ENCODE measurements around the gene SLC38A1. TPM values are rescaled to one million over a fixed set of nuclear protein-coding genes. Genes with fewer than 3 reads are reported as not detected.

The SLC38A1 gene
- total and polyA plus RNA-seq, 12 donors = 32.0 to 221 (median 140) TPM

GRCh38 chr12:46177025-46177424 is 91.8 kb downstream of the SLC38A1 start:
- no peaks in the 10 kb centered on the region for H3K27me3 ChIP-seq
- no peak for ATAC-seq
- H3K4me3 ChIP-seq = no peak overlapping the region
- peaks cover 0 to 6% (median 0%) of the 10 kb centered on the region in 9 donors for H3K4me1 ChIP-seq
- no peak overlapping the region for H3K27ac ChIP-seq
- no peak for TF ChIP-seq CTCF (IDR thresholded peaks at IDR 0.05)
- WGBS, 2 donors = 89 to 93% methylated on average over 3 of the region's 3 CpGs
- no peaks in the 10 kb centered on the region for H3K9me3 ChIP-seq
- DNase-seq = no peak
- H3K36me3 ChIP-seq = no peaks in the 10 kb centered on the region
- intact Hi-C loops (cut with DNase I) = no loop called here

- DNase-seq (no peak), ATAC-seq (no peak)
- Histone ChIP-seq H3K27me3 (no peaks in the 10 kb centered on the region), H3K36me3 (no peaks in the 10 kb centered on the region), H3K27ac (no peak overlapping the region), H3K9me3 (no peaks in the 10 kb centered on the region), H3K4me3 (no peak overlapping the region), H3K4me1 (peaks cover 0 to 6% (median 0%) of the 10 kb centered on the region in 9 donors)
- WGBS, 2 donors = 85 to 91% methylated on average over 8 of the region's 8 CpGs
- intact Hi-C loops (cut with DNase I) = no loop called here
- TF ChIP-seq CTCF (IDR thresholded peaks at IDR 0.05) = no peak
Observed at GRCh38 chr12:46174919-46175318, 93.9 kb downstream of the SLC38A1 start.

GRCh38 chr12:46174061-46174662 is 94.7 kb downstream of the SLC38A1 start:
- WGBS, 2 donors = 64 to 74% methylated on average over 12 of the region's 12 CpGs
- TF ChIP-seq CTCF (IDR thresholded peaks at IDR 0.05) = no peak
- DNase-seq = no peak
- Histone ChIP-seq H3K27ac (no peak overlapping the region), H3K36me3 (no peaks in the 10 kb centered on the region), H3K27me3 (no peaks in the 10 kb centered on the region), H3K9me3 (no peaks in the 10 kb centered on the region), H3K4me3 (no peak overlapping the region), H3K4me1 (peaks cover 0 to 6% (median 0%) of the 10 kb centered on the region in 9 donors)
- ATAC-seq = no peak
- intact Hi-C loops (cut with DNase I) = no loop called here

- ATAC-seq = no peak
Observed at GRCh38 chr12:46168426-46168825, 100.4 kb downstream of the SLC38A1 start.

More at GRCh38 chr12:46168426-46168825, 100.4 kb downstream of the SLC38A1 start:
- no peak for DNase-seq
- Histone ChIP-seq H3K9me3 (peaks cover 0 to 10% (median 0%) of the 10 kb centered on the region in 11 donors), H3K27me3 (no peaks in the 10 kb centered on the region), H3K27ac (no peak overlapping the region), H3K4me1 (no peaks in the 10 kb centered on the region), H3K36me3 (no peaks in the 10 kb centered on the region), H3K4me3 (no peak overlapping the region)
- TF ChIP-seq CTCF (IDR thresholded peaks at IDR 0.05) = no peak
- intact Hi-C loops (cut with DNase I) = no loop called here
